Loucy (cell line): ENCODE results near the gene C11orf58.

Experiments
- H2AFZ ChIP-seq: fragments of 200-600 bp; sonication (generic); 2 replicates; pipeline ENCODE4 v1.6.0; 2016; ENCODE audit warnings: antibody characterized with exemption, mild to moderate bottlenecking, low read length, moderate library complexity
- H3F3A ChIP-seq: fragments of 200-600 bp; 2 replicates; pipeline ENCODE4 v1.6.0; 2016; ENCODE audit warnings: antibody characterized with exemption, low read depth, mild to moderate bottlenecking
- H3K27me3 ChIP-seq: fragments of 200-600 bp; sonication (generic); 2 replicates; pipeline ENCODE4 v1.6.1; 2014; ENCODE audit warnings: low read length, mild to moderate bottlenecking; ENCODE audit not compliant: insufficient read depth, poor library complexity, severe bottlenecking
- H3K36me3 ChIP-seq: fragments of 200-600 bp; sonication (generic); 2 replicates; pipeline ENCODE4 v1.6.1; 2016; ENCODE audit warnings: low read length; ENCODE audit not compliant: insufficient read depth
- H3K4me1 ChIP-seq: fragments of 200-600 bp; sonication (generic); 2 replicates; pipeline ENCODE4 v1.5.1; 2014; ENCODE audit warnings: low read length, mild to moderate bottlenecking; ENCODE audit not compliant: insufficient read depth, poor library complexity, severe bottlenecking
- H3K4me2 ChIP-seq: fragments of 200-600 bp; sonication (generic); 2 replicates; pipeline ENCODE4 v1.6.0; 2014; ENCODE audit warnings: antibody characterized with exemption, low read length, low read depth, mild to moderate bottlenecking; ENCODE audit not compliant: poor library complexity, severe bottlenecking
- H3K4me3 ChIP-seq: fragments of 200-600 bp; sonication (generic); 2 replicates; pipeline ENCODE4 v1.5.1; 2014; ENCODE audit warnings: low read length, mild to moderate bottlenecking, mixed read lengths; ENCODE audit not compliant: poor library complexity, severe bottlenecking
- H3K79me2 ChIP-seq: fragments of 200-600 bp; sonication (generic); 2 replicates; pipeline ENCODE4 v1.6.1; 2014; ENCODE audit warnings: low read length; ENCODE audit not compliant: insufficient read depth
- H3K9ac ChIP-seq: fragments of 200-600 bp; sonication (generic); 2 replicates; pipeline ENCODE4 v1.6.0; 2014; ENCODE audit warnings: mild to moderate bottlenecking, low read depth, low read length, moderate library complexity; ENCODE audit not compliant: poor library complexity, severe bottlenecking
- H3K9me2 ChIP-seq: fragments of 200-600 bp; sonication (generic); replicated peaks from 2 replicates; pipeline ENCODE4 v1.6.1; 2016; ENCODE audit warnings: low read depth, low read length, mixed read lengths
- H3K9me3 ChIP-seq: fragments of 200-600 bp; sonication (generic); 2 replicates; pipeline ENCODE4 v1.6.1; 2014; ENCODE audit warnings: mild to moderate bottlenecking, antibody characterized with exemption, low read length, low read depth; ENCODE audit not compliant: insufficient read depth
- H4K20me1 ChIP-seq: fragments of 200-600 bp; sonication (generic); 2 replicates; pipeline ENCODE4 v1.6.0; 2014; ENCODE audit warnings: antibody characterized with exemption, low read length, mild to moderate bottlenecking; ENCODE audit not compliant: insufficient read depth, poor library complexity, severe bottlenecking
- CTCF ChIP-seq: fragments of 200-600 bp; sonication (generic); conservative IDR thresholded peaks from 2 replicates; pipeline ENCODE4 v1.5.1; 2014; ENCODE audit warnings: mild to moderate bottlenecking, antibody characterized with exemption, low read length
- EZH2phosphoT487 ChIP-seq: fragments of 200-600 bp; IDR thresholded peaks from 2 replicates; pipeline ENCODE4 v1.6.1; 2018; ENCODE audit warnings: antibody characterized with exemption, mild to moderate bottlenecking, moderate library complexity, borderline replicate concordance

The C11orf58 gene

DNA sequence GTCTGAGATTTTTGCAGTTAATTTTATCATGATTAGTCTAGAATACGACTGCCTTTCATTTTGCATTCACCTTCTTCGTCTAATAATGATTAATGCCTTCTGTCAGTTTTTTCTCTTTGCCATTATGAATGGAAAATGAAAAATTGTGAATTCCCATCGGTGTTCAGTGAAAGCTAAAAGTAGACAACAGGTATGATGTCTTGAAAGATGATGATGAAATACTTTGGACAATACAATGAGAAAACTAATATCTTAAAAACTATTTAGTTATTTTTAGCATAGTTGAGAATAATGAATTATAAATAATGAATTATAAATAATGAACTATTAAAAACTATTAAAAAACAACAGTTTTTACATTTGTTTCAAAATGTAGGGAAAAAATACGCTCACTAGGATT lies 5.0 kb downstream of the C11orf58 start:
- peak overlapping the region; percentile 91 for H3K4me2 ChIP-seq
- no peak overlapping the region for H3K9ac ChIP-seq
- peak overlapping the region; percentile 51 for H3K4me3 ChIP-seq
- no peaks in the 10 kb centered on the region for H3K9me2 ChIP-seq
- H4K20me1 ChIP-seq = peaks cover 86% of the 10 kb centered on the region
- no peaks in the 10 kb centered on the region for H3F3A ChIP-seq
- H2AFZ ChIP-seq = no peak overlapping the region
- no peaks in the 10 kb centered on the region for H3K9me3 ChIP-seq
- H3K36me3 ChIP-seq = peaks cover 34% of the 10 kb centered on the region
- TF ChIP-seq CTCF (no peak), EZH2phosphoT487 (no peak)
- peaks cover 4% of the 10 kb centered on the region for H3K27me3 ChIP-seq
- H3K4me1 ChIP-seq = peaks cover 39% of the 10 kb centered on the region
- H3K79me2 ChIP-seq = peaks cover 92% of the 10 kb centered on the region

- TF ChIP-seq CTCF (no peak), EZH2phosphoT487 (no peak)
Measured at GRCh38 chr11:16744128-16744725, 5.8 kb downstream of the C11orf58 start.

GRCh38 chr11:16745950-16746605 lies 7.6 kb downstream of the C11orf58 start:
- Histone ChIP-seq H3K4me1 (peaks cover 32% of the 10 kb centered on the region), H3K9me3 (no peaks in the 10 kb centered on the region), H3K4me2 (peak overlapping the region; percentile 61), H3K4me3 (no peak overlapping the region), H3K27me3 (no peaks in the 10 kb centered on the region), H3F3A (no peaks in the 10 kb centered on the region), H4K20me1 (peaks cover 76% of the 10 kb centered on the region), H3K9ac (no peak overlapping the region), H3K36me3 (peaks cover 60% of the 10 kb centered on the region), H3K9me2 (no peaks in the 10 kb centered on the region), H2AFZ (no peak overlapping the region), H3K79me2 (peaks cover 66% of the 10 kb centered on the region)
- TF ChIP-seq EZH2phosphoT487 (no peak), CTCF (no peak)

More at GRCh38 chr11:16744128-16744725, 5.8 kb downstream of the C11orf58 start:
- H3F3A ChIP-seq = no peaks in the 10 kb centered on the region
- peaks cover 41% of the 10 kb centered on the region for H3K36me3 ChIP-seq
- peak overlapping the region; percentile 48 for H3K4me3 ChIP-seq
- H3K4me1 ChIP-seq = peaks cover 39% of the 10 kb centered on the region
- no peaks in the 10 kb centered on the region for H3K27me3 ChIP-seq
- H3K9me2 ChIP-seq = no peaks in the 10 kb centered on the region
- H2AFZ ChIP-seq = no peak overlapping the region
- no peaks in the 10 kb centered on the region for H3K9me3 ChIP-seq
- peaks cover 84% of the 10 kb centered on the region for H3K79me2 ChIP-seq
- H4K20me1 ChIP-seq = peaks cover 89% of the 10 kb centered on the region
- H3K9ac ChIP-seq = peak overlapping the region; percentile 7
- peak overlapping the region; percentile 61 for H3K4me2 ChIP-seq
